ENCODE data around the gene RTP5. TPM values are rescaled to one million over a fixed set of nuclear protein-coding genes. Genes with fewer than 3 reads are reported as not detected.

Gene RTP5
- total RNA-seq, 1 experiment from 2014 or later, result not detected

DNA sequence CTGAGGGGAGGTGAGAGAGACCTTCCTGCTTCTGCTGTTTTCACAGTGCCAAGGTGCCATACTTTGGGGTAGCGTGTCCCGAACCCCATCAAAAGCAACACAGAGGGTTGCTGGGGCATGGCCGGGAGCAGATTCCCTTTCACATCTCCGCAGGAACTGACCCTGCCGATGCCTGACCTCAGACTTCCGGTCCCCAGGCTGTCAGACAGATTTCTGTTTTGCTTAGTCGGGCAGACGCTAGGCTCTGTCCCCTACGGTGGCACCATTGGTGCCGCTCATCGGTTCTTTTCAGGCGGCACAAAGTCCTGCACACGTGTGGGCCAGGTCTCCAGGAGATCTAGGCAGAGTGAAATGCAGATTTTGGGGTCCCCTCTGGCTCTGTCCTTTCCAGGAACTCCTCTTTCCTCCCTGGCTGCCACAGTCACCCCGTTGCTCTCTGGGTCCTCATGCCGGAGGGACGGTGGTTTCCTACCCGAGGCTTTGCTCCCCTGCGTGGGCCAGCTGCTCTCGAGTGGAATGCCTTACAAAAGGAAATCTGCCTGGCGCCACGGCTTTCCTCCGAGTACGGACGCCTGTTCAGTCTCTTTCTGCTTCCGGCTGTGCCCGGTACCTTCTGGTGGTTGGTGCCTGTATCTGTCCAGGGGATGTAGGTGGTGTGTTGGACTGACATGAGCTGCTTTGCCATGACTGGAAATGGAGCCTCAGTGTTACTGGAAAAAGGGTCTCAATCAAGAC lies 39.3 kb downstream of the RTP5 start:
- H4K20me1 ChIP-seq (ENCODE audit: insufficient read depth), result no peaks in the 10 kb centered on the region
- H3K9ac ChIP-seq (ENCODE audit: low read length), result no peak overlapping the region
- H3K36me3 ChIP-seq (ENCODE audit: control insufficient read depth in 1 of 2, insufficient read depth in 2 of 2, low read length in 2 of 2), result no peaks in the 10 kb centered on the region
- H3K4me3 ChIP-seq (replicated peaks in 1 of 2; ENCODE audit: low read depth in 1 of 2, low read length in 2 of 2), result no peak overlapping the region
- no peak for TF ChIP-seq ZBTB33 (IDR thresholded peaks at IDR 0.05; ENCODE audit: extremely low read depth, insufficient replicate concordance, low read length)
- no peak for TF ChIP-seq ELF1 (IDR thresholded peaks at IDR 0.05; ENCODE audit: borderline replicate concordance, low read depth)
- TF ChIP-seq SP1 (IDR thresholded peaks at IDR 0.05; ENCODE audit: low read depth), result no peak
- TF ChIP-seq YY1 (IDR thresholded peaks at IDR 0.05; ENCODE audit: extremely low read depth, insufficient replicate concordance, low read depth, low read length), result no peak
- TF ChIP-seq CEBPB (IDR thresholded peaks at IDR 0.05; ENCODE audit: low read depth), result no peak
- no peak for TF ChIP-seq TCF7L2 (IDR thresholded peaks at IDR 0.05; ENCODE audit: borderline replicate concordance, extremely low read depth, insufficient read depth, insufficient read length)
- DNase-seq (ENCODE audit: low read depth, low spot score) (no peak), ATAC-seq (no peak)
- ChIA-PET POLR2A (no interaction called here), CTCF (no interaction called here), RAD21 (ENCODE audit: low non-redundant PET in 1 of 2, low total read pairs in 2 of 2, uncharacterized antibody in 2 of 2, unreplicated experiment in 2 of 2) (no interaction called here)
- no peaks in the 10 kb centered on the region for H3K9me3 ChIP-seq (ENCODE audit: control insufficient read depth in 1 of 2, insufficient read depth in 1 of 2, low read depth in 1 of 2, low read length in 2 of 2)
- no peak overlapping the region for H2AFZ ChIP-seq (ENCODE audit: low read depth, low read length, poor library complexity, severe bottlenecking)
- H3K79me2 ChIP-seq (ENCODE audit: insufficient read depth, low read length), result no peaks in the 10 kb centered on the region
- H3K27me3 ChIP-seq (ENCODE audit: insufficient read depth, low read length), result no peaks in the 10 kb centered on the region
- H3K4me2 ChIP-seq (ENCODE audit: low read length), result no peak overlapping the region
- intact Hi-C loops (cut with micrococcal nuclease), result no loop called here
- no peaks in the 10 kb centered on the region for H3K4me1 ChIP-seq (ENCODE audit: control insufficient read depth in 1 of 2, insufficient read depth in 2 of 2, low read length in 2 of 2)
- no peak overlapping the region for H3K27ac ChIP-seq (ENCODE audit: low read depth, low read length)
- BruUV-seq (replicated peaks), result no TSS peak
- H3K9me2 ChIP-seq (ENCODE audit: insufficient read depth), result no peaks in the 10 kb centered on the region

GRCh38 chr2:241909769-241910168 lies 40.2 kb downstream of the RTP5 start:
- Histone ChIP-seq H4K20me1 (ENCODE audit: insufficient read depth) (no peaks in the 10 kb centered on the region), H3K9me3 (ENCODE audit: control insufficient read depth in 1 of 2, insufficient read depth in 1 of 2, low read depth in 1 of 2, low read length in 2 of 2) (no peaks in the 10 kb centered on the region), H3K4me1 (ENCODE audit: control insufficient read depth in 1 of 2, insufficient read depth in 2 of 2, low read length in 2 of 2) (no peaks in the 10 kb centered on the region), H3K9ac (ENCODE audit: low read length) (no peak overlapping the region), H3K79me2 (ENCODE audit: insufficient read depth, low read length) (no peaks in the 10 kb centered on the region), H3K27ac (ENCODE audit: low read depth, low read length) (no peak overlapping the region), H3K4me3 (replicated peaks in 1 of 2; ENCODE audit: low read depth in 1 of 2, low read length in 2 of 2) (no peak overlapping the region), H2AFZ (ENCODE audit: low read depth, low read length, poor library complexity, severe bottlenecking) (no peak overlapping the region), H3K9me2 (ENCODE audit: insufficient read depth) (no peaks in the 10 kb centered on the region), H3K4me2 (ENCODE audit: low read length) (no peak overlapping the region), H3K36me3 (ENCODE audit: control insufficient read depth in 1 of 2, insufficient read depth in 2 of 2, low read length in 2 of 2) (no peaks in the 10 kb centered on the region), H3K27me3 (ENCODE audit: insufficient read depth, low read length) (no peaks in the 10 kb centered on the region)
- no peak for TF ChIP-seq ZNF274 (IDR thresholded peaks at IDR 0.05; ENCODE audit: low read depth, low read length)
- TF ChIP-seq FOSL1 (IDR thresholded peaks at IDR 0.05; ENCODE audit: low read depth), result no peak
- BruUV-seq (replicated peaks), result no TSS peak
- POLR2A ChIA-PET, result no interaction called here
- RAD21 ChIA-PET (ENCODE audit: low non-redundant PET in 1 of 2, low total read pairs in 2 of 2, uncharacterized antibody in 2 of 2, unreplicated experiment in 2 of 2), result no interaction called here
- intact Hi-C loops (cut with micrococcal nuclease), result no loop called here
- CTCF ChIA-PET, result no interaction called here
- ATAC-seq (no peak), DNase-seq (ENCODE audit: low read depth, low spot score) (no peak)

All from HCT116 (cell line).